Fibroblast of peridontal ligament (primary cell): Measurements from ENCODE around the gene HACD2.
A peak's percentile ranks its signal among the peaks of the same experiment; 100 is the strongest.
"Not testable (repeated sequence)": the region's sequence is repeated elsewhere in the genome, so short reads cannot be mapped to it uniquely, and the experiment has no call there.

ENCODE experiments used
- DNase-seq: peaks from one replicate; pipeline ENCODE4 v3.0.0-alpha.2; 2010; ENCODE audit errors: extremely low read depth

HACD2 gene

GRCh38 chr3:123523023-123523412 is 61.8 kb downstream of the HACD2 start:
- DNase-seq = no peak

- no peak for DNase-seq
Measured at GRCh38 chr3:123522320-123523022, 62.4 kb downstream of the HACD2 start.

GRCh38 chr3:123521179-123521969 is 63.5 kb downstream of the HACD2 start:
- peak; percentile 65 for DNase-seq

GRCh38 chr3:123520656-123521055 is 64.2 kb downstream of the HACD2 start:
- peak; percentile 17 for DNase-seq

GRCh38 chr3:123518892-123519485 is 65.9 kb downstream of the HACD2 start:
- DNase-seq = no peak

- no peak for DNase-seq
Measured at GRCh38 chr3:123511726-123512125, 73.1 kb downstream of the HACD2 start.

- DNase-seq = no peak
Measured at GRCh38 chr3:123511084-123511483, 73.8 kb downstream of the HACD2 start.

GRCh38 chr3:123508178-123508577 is 76.7 kb downstream of the HACD2 start:
- no peak for DNase-seq

- DNase-seq = no peak
Measured at GRCh38 chr3:123505820-123506219, 79.0 kb downstream of the HACD2 start.

- no peak for DNase-seq
Measured at GRCh38 chr3:123503203-123503602, 81.7 kb downstream of the HACD2 start.

- peak; percentile 83 for DNase-seq
Measured at GRCh38 chr3:123499322-123499721, 85.5 kb downstream of the HACD2 start.

GRCh38 chr3:123498761-123499160 is 86.1 kb downstream of the HACD2 start:
- DNase-seq = no peak

GRCh38 chr3:123493912-123494311 is 90.9 kb downstream of the HACD2 start:
- DNase-seq = no peak

- no peak for DNase-seq
Measured at GRCh38 chr3:123491966-123492587, 92.8 kb downstream of the HACD2 start.

- peak; percentile 75 for DNase-seq
Measured at GRCh38 chr3:123489400-123490004, 95.4 kb downstream of the HACD2 start.

- no peak for DNase-seq
Measured at GRCh38 chr3:123488645-123489347, 96.1 kb downstream of the HACD2 start.

- not testable (repeated sequence) for DNase-seq
Measured at GRCh38 chr3:123487063-123487462, 97.8 kb downstream of the HACD2 start.

- no peak for DNase-seq
Measured at GRCh38 chr3:123486460-123486859, 98.4 kb downstream of the HACD2 start.

- no peak for DNase-seq
Measured at GRCh38 chr3:123485551-123485950, 99.3 kb downstream of the HACD2 start.

- no peak for DNase-seq
Measured at GRCh38 chr3:123483146-123483545, 101.7 kb downstream of the HACD2 start.

GRCh38 chr3:123481722-123482457 is 103.0 kb downstream of the HACD2 start:
- DNase-seq = no peak
